Kidney epithelial cell (primary cell): ENCODE measurements around the gene HSD17B14. TPM values are rescaled to one million over a fixed set of nuclear protein-coding genes. Genes with fewer than 3 reads are reported as not detected.
"Not testable (repeated sequence)": the region's sequence is repeated elsewhere in the genome, so short reads cannot be mapped to it uniquely, and the experiment has no call there.

Source experiments
- DNase-seq: peaks from one replicate; pipeline ENCODE4 v3.0.0-alpha.2; 2010; ENCODE audit warnings: low read depth
- H3K27me3 ChIP-seq: 2 replicates; pipeline ENCODE4 v1.6.0; 2011; ENCODE audit warnings: low read length; ENCODE audit not compliant: control insufficient read depth, insufficient read depth
- H3K36me3 ChIP-seq: 2 replicates; pipeline ENCODE4 v1.5.1; 2011; ENCODE audit warnings: low read length; ENCODE audit not compliant: control insufficient read depth, insufficient read depth
- H3K4me3 ChIP-seq: 2 replicates; pipeline ENCODE4 v1.5.1; 2011; ENCODE audit warnings: low read depth, mild to moderate bottlenecking, control low read depth, low read length
- CTCF ChIP-seq: IDR thresholded peaks from 2 replicates; pipeline ENCODE4 v1.5.1; 2011; ENCODE audit warnings: mild to moderate bottlenecking, moderate library complexity, low read length, control low read depth, inconsistent platforms; ENCODE audit not compliant: insufficient read depth, poor library complexity, severe bottlenecking
- total RNA-seq: library from RNA; depleted of rRNA; stranded (reverse); fragments of >200 nt; gene quantifications from 2 replicates; pipeline ENCODE4 v1.2.3, GENCODE V29; 2015

Gene HSD17B14
- total RNA-seq, result 10.2 and 15.0 TPM in 2 replicates

GRCh38 chr19:48836089-48837017 lies at the start of gene HSD17B14:
TSS of gene HSD17B14 (minus strand) at chr19:48836491. CDS start at chr19:48836411, 80 bp downstream.
- Histone ChIP-seq H3K36me3 (no peaks in the 10 kb centered on the region), H3K27me3 (no peaks in the 10 kb centered on the region), H3K4me3 (peak within 1 kb of the TSS; percentile 47)
- no peak for DNase-seq
- TF ChIP-seq CTCF, result no peak

GRCh38 chr19:48883726-48884125 lies 47.4 kb upstream of the HSD17B14 start:
- TF ChIP-seq CTCF, result no peak
- H3K36me3 ChIP-seq, result no peaks in the 10 kb centered on the region
- H3K4me3 ChIP-seq, result no peak overlapping the region
- H3K27me3 ChIP-seq, result no peaks in the 10 kb centered on the region
- DNase-seq, result no peak

- Histone ChIP-seq H3K36me3 (no peaks in the 10 kb centered on the region), H3K4me3 (no peak overlapping the region), H3K27me3 (no peaks in the 10 kb centered on the region)
- DNase-seq, result no peak
- no peak for TF ChIP-seq CTCF
Measured at GRCh38 chr19:48881741-48882657, 45.7 kb upstream of the HSD17B14 start.

- not testable (repeated sequence) for DNase-seq, H3K4me3 ChIP-seq, H3K36me3 ChIP-seq, H3K27me3 ChIP-seq
Measured at GRCh38 chr19:48879696-48880095, 43.4 kb upstream of the HSD17B14 start.

- no peak for TF ChIP-seq CTCF
- Histone ChIP-seq H3K4me3 (no peak overlapping the region), H3K27me3 (no peaks in the 10 kb centered on the region), H3K36me3 (peaks cover 5% of the 10 kb centered on the region)
- DNase-seq, result no peak
Measured at GRCh38 chr19:48879025-48879637, 42.8 kb upstream of the HSD17B14 start.
